Hepatocyte (in vitro differentiated cells): ENCODE results near the gene ADSL.

Experiments
- EZH2 ChIP-seq: fragments of 200-600 bp; sonication (generic); IDR thresholded peaks from 2 replicates; pipeline ENCODE4 v1.6.1; 2016; ENCODE audit warnings: antibody characterized with exemption, mild to moderate bottlenecking, borderline replicate concordance
- TF ChIP-seq, protein P1 (sequence below): fragments of 200-600 bp; sonication (generic); IDR thresholded peaks from 2 replicates; pipeline ENCODE4 v1.5.1; 2016; ENCODE audit warnings: antibody characterized with exemption, mild to moderate bottlenecking; ENCODE audit not compliant: poor library complexity

DNA sequence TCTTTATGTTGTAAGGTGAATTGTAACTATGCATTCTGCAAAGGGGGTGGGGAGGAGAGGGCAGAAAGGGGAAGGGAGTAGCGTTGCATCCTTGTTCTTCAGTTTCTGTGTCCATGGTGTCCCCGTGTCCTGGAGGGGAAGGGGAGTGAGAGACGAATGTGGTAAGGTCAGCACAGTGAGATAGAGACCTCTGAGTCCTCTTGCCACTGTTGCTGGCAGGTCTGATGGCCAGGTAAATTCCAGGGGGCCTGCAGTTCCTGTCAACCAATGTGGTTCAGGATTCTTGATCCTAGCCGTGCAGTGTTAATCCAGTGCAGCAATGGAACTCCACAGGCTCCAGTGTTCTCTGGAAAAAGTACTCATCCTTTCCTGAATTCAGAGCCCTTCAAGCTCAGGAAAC is 14.6 kb upstream of the ADSL start:
- TF ChIP-seq, protein P1, sequence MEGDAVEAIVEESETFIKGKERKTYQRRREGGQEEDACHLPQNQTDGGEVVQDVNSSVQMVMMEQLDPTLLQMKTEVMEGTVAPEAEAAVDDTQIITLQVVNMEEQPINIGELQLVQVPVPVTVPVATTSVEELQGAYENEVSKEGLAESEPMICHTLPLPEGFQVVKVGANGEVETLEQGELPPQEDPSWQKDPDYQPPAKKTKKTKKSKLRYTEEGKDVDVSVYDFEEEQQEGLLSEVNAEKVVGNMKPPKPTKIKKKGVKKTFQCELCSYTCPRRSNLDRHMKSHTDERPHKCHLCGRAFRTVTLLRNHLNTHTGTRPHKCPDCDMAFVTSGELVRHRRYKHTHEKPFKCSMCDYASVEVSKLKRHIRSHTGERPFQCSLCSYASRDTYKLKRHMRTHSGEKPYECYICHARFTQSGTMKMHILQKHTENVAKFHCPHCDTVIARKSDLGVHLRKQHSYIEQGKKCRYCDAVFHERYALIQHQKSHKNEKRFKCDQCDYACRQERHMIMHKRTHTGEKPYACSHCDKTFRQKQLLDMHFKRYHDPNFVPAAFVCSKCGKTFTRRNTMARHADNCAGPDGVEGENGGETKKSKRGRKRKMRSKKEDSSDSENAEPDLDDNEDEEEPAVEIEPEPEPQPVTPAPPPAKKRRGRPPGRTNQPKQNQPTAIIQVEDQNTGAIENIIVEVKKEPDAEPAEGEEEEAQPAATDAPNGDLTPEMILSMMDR: no peak
- TF ChIP-seq EZH2: no peak
